ENCODE results near the gene ZC3H7A.
"Not testable (repeated sequence)": the region's sequence is repeated elsewhere in the genome, so short reads cannot be mapped to it uniquely, and the experiment has no call there.

ZC3H7A gene

GRCh38 chr16:11819798-11820197 lies 22.7 kb upstream of the ZC3H7A start:
- H3K4me3 ChIP-seq (ENCODE audit: low read length), result no peak overlapping the region
- no peak for DNase-seq (ENCODE audit: low read depth)
- no peak for TF ChIP-seq CTCF (IDR thresholded peaks at IDR 0.05; ENCODE audit: insufficient read depth, low read depth, low read length, missing control alignments)

GRCh38 chr16:11818970-11819369 lies 21.9 kb upstream of the ZC3H7A start:
- not testable (repeated sequence) for H3K4me3 ChIP-seq (ENCODE audit: low read length); DNase-seq (ENCODE audit: low read depth)

- no peak for TF ChIP-seq CTCF (IDR thresholded peaks at IDR 0.05; ENCODE audit: insufficient read depth, low read depth, low read length, missing control alignments)
- peak; percentile 36 for DNase-seq (ENCODE audit: low read depth)
- H3K4me3 ChIP-seq (ENCODE audit: low read length), result no peak overlapping the region
Measured at GRCh38 chr16:11816123-11816522, 19.1 kb upstream of the ZC3H7A start.

DNA sequence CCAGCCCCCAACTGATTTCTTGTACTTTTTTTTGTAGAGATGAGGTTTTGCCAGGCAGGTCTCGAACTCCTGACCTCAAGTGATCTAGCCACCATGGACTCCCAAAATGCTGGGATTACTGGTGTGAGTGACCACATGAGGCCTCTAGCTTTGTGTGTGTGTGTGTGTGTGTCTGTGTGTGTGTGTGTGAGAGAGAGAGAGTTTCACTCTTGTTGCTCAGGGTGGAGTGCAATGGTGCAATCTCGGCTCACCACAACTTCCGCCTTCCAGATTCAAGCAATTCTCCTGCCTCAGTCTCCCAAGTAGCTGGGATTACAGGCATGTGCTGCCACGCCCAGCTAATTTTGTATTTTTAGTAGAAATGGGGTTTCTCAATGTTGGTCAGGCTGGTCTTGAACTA lies 17.7 kb upstream of the ZC3H7A start:
- H3K4me3 ChIP-seq (ENCODE audit: low read length); DNase-seq (ENCODE audit: low read depth): not testable (repeated sequence)

- peak; percentile 39 for DNase-seq (ENCODE audit: low read depth)
- no peak overlapping the region for H3K4me3 ChIP-seq (ENCODE audit: low read length)
- no peak for TF ChIP-seq CTCF (IDR thresholded peaks at IDR 0.05; ENCODE audit: insufficient read depth, low read depth, low read length, missing control alignments)
Measured at GRCh38 chr16:11806721-11807120, 9.7 kb upstream of the ZC3H7A start.

GRCh38 chr16:11805556-11805955 lies 8.5 kb upstream of the ZC3H7A start:
- DNase-seq (ENCODE audit: low read depth), result no peak
- no peak overlapping the region for H3K4me3 ChIP-seq (ENCODE audit: low read length)

GRCh38 chr16:11801481-11802021 lies 4.5 kb upstream of the ZC3H7A start:
- DNase-seq (ENCODE audit: low read depth), result no peak
- TF ChIP-seq CTCF (IDR thresholded peaks at IDR 0.05; ENCODE audit: insufficient read depth, low read depth, low read length, missing control alignments), result no peak
- H3K4me3 ChIP-seq (ENCODE audit: low read length), result no peak overlapping the region

More at GRCh38 chr16:11805556-11805955, 8.5 kb upstream of the ZC3H7A start:
- TF ChIP-seq CTCF (IDR thresholded peaks at IDR 0.05; ENCODE audit: insufficient read depth, low read depth, low read length, missing control alignments), result no peak

- no peak for DNase-seq (ENCODE audit: low read depth)
- TF ChIP-seq CTCF (IDR thresholded peaks at IDR 0.05; ENCODE audit: insufficient read depth, low read depth, low read length, missing control alignments), result no peak
- no peak overlapping the region for H3K4me3 ChIP-seq (ENCODE audit: low read length)
Measured at GRCh38 chr16:11800382-11800718, 3.3 kb upstream of the ZC3H7A start.
